HepG2 (cell line): ENCODE results near the gene CELSR2. TPM values are rescaled to one million over a fixed set of nuclear protein-coding genes. Genes with fewer than 3 reads are reported as not detected.

Experiments
- ARID2 ChIP-seq: sonication (generic); formaldehyde crosslinking; IDR thresholded peaks from 2 replicates; pipeline ENCODE4 v1.8.1; 2022; ENCODE audit warnings: mild to moderate bottlenecking, missing genetic modification reagents, borderline replicate concordance
- CBFB ChIP-seq: sonication (generic); formaldehyde crosslinking; IDR thresholded peaks from 2 replicates; pipeline ENCODE4 v1.4.0; 2020; ENCODE audit warnings: missing genetic modification reagents
- GATAD2A ChIP-seq: IDR thresholded peaks from 2 replicates; pipeline ENCODE4 v1.6.1; 2016
- ISL2 ChIP-seq: sonication (generic); formaldehyde crosslinking; IDR thresholded peaks from 2 replicates; pipeline ENCODE4 v1.5.0; 2020; ENCODE audit warnings: missing genetic modification reagents
- NCOA2 ChIP-seq: sonication (generic); formaldehyde crosslinking; IDR thresholded peaks from 2 replicates; pipeline ENCODE4 v1.8.0; 2022; ENCODE audit warnings: inconsistent platforms
- NCOA5 ChIP-seq: sonication (generic); formaldehyde crosslinking; IDR thresholded peaks from 2 replicates; pipeline ENCODE4 v1.4.0; 2020; ENCODE audit warnings: missing genetic modification reagents
- PCBP1 ChIP-seq: fragments of 200-400 bp; formaldehyde crosslinking; IDR thresholded peaks from 2 replicates; pipeline ENCODE4 v1.6.1; 2017; ENCODE audit warnings: mild to moderate bottlenecking, low read depth, low read length, borderline replicate concordance
- YEATS4 ChIP-seq: sonication (generic); formaldehyde crosslinking; IDR thresholded peaks from 2 replicates; pipeline ENCODE4 v1.4.0; 2020; ENCODE audit warnings: missing genetic modification reagents, borderline replicate concordance
- ZNF749 ChIP-seq: sonication (generic); formaldehyde crosslinking; IDR thresholded peaks from 2 replicates; pipeline ENCODE4 v1.8.0; 2022; ENCODE audit warnings: mild to moderate bottlenecking, missing genetic modification reagents, moderate library complexity, borderline replicate concordance
- ZSCAN12 ChIP-seq: sonication (generic); formaldehyde crosslinking; IDR thresholded peaks from 2 replicates; pipeline ENCODE4 v1.9.0; 2021; ENCODE audit warnings: mild to moderate bottlenecking, missing genetic modification reagents
- polyA plus RNA-seq, 8 experiments: library from polyadenylated mRNA; depleted of rRNA in 3 of 8; stranded (reverse) in 7 of 8; unstranded in 1 of 8; fragments of >200 nt; fragmentation: Illumina TruSeq in 4 of 8; extraction: Trizol in 4 of 8; gene quantifications; 2 replicates each; pipeline versions ENCODE4 v1.2.1 to v1.2.3, GENCODE V29; 2011 to 2016; ENCODE audit warnings: low read depth in 4 of 8, missing spikeins in 1 of 8, mixed read lengths in 1 of 8; ENCODE audit not compliant: insufficient read depth in 1 of 8
- total RNA-seq, 5 experiments: library from RNA; depleted of rRNA; stranded (reverse); fragments of >200 nt; fragmentation: Illumina TruSeq; extraction: Trizol; gene quantifications; 2 replicates each; pipeline ENCODE4 v1.2.3, GENCODE V29; 2016; ENCODE audit warnings: low read depth in 1 of 5
- TF ChIP-seq, protein P1 (sequence below): sonication (generic); formaldehyde crosslinking; IDR thresholded peaks from 2 replicates; pipeline ENCODE4 v1.8.0; 2022; ENCODE audit warnings: missing genetic modification reagents, mild to moderate bottlenecking, borderline replicate concordance
- TF ChIP-seq, protein P2 (sequence below): sonication (generic); formaldehyde crosslinking; IDR thresholded peaks from 2 replicates; pipeline ENCODE4 v1.4.0; 2020; ENCODE audit warnings: mild to moderate bottlenecking, low read depth, missing genetic modification reagents
- TF ChIP-seq, protein P3 (sequence below): IDR thresholded peaks from 2 replicates; pipeline ENCODE4 v1.6.1; 2018; ENCODE audit warnings: missing genetic modification reagents
- TF ChIP-seq, protein P4 (sequence below): sonication (generic); formaldehyde crosslinking; IDR thresholded peaks from 2 replicates; pipeline ENCODE4 v1.8.0; 2022; ENCODE audit warnings: mild to moderate bottlenecking, missing genetic modification reagents, borderline replicate concordance
- TF ChIP-seq, protein P5 (sequence below): sonication (generic); formaldehyde crosslinking; IDR thresholded peaks from 2 replicates; pipeline ENCODE4 v1.5.0; 2020; ENCODE audit warnings: missing genetic modification reagents
- TF ChIP-seq, protein P6 (sequence below): sonication (generic); formaldehyde crosslinking; IDR thresholded peaks from 2 replicates; pipeline ENCODE4 v1.8.0; 2022; ENCODE audit warnings: mild to moderate bottlenecking, missing genetic modification reagents, moderate library complexity
- TF ChIP-seq, protein P7 (sequence below): sonication (generic); formaldehyde crosslinking; IDR thresholded peaks from 2 replicates; pipeline ENCODE4 v1.4.0; 2020; ENCODE audit warnings: missing genetic modification reagents, mild to moderate bottlenecking, borderline replicate concordance
- TF ChIP-seq, protein P8 (sequence below): sonication (generic); formaldehyde crosslinking; IDR thresholded peaks from 2 replicates; pipeline ENCODE4 v1.8.0; 2023; ENCODE audit warnings: mild to moderate bottlenecking, missing genetic modification reagents

The CELSR2 gene
- total and polyA plus RNA-seq, 2 of the 13 experiments (the other 11 are each of a cell fraction or from before 2014, with no cell fraction given): 4.0 to 6.6 TPM

DNA sequence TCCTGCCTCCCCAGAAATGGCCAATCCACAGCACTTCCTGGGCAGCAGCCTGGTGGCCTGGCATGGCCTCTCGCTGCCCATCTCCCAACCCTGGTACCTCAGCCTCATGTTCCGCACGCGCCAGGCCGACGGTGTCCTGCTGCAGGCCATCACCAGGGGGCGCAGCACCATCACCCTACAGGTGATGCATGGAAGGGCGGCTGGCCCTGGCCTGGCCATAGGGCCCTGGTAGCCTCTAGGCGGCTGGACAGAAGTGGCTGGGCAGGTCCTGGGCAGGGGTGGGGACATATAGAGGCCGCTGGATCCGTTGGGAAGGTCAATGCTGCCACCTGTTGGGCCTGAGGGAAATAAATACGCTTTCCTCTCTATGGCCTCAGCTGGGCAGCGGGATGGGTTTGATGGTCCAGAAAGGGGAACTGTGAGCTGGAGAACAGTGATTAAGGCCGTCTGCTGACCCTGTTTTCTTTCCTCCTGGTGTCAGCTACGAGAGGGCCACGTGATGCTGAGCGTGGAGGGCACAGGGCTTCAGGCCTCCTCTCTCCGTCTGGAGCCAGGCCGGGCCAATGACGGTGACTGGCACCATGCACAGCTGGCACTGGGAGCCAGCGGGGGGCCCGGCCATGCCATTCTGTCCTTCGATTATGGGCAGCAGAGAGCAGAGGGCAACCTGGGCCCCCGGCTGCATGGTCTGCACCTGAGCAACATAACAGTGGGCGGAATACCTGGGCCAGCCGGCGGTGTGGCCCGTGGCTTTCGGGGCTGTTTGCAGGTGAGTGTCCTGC lies 14.4 kb downstream of the CELSR2 start (continued):
- TF ChIP-seq ZSCAN12 (CRISPR knock-in tag): no peak
- TF ChIP-seq ZNF749 (CRISPR knock-in tag): no peak
- TF ChIP-seq PCBP1: 0 out of 2 replicates have a peak, but pooled peaks have one; percentile 56
- TF ChIP-seq, protein P1, sequence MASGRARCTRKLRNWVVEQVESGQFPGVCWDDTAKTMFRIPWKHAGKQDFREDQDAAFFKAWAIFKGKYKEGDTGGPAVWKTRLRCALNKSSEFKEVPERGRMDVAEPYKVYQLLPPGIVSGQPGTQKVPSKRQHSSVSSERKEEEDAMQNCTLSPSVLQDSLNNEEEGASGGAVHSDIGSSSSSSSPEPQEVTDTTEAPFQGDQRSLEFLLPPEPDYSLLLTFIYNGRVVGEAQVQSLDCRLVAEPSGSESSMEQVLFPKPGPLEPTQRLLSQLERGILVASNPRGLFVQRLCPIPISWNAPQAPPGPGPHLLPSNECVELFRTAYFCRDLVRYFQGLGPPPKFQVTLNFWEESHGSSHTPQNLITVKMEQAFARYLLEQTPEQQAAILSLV (CRISPR knock-in tag): peak; percentile 91
- TF ChIP-seq GATAD2A: peak; percentile 91
- peak; percentile 51; the same call in 1 of the 2 replicates for TF ChIP-seq YEATS4 (CRISPR knock-in tag)
- TF ChIP-seq, protein P2, sequence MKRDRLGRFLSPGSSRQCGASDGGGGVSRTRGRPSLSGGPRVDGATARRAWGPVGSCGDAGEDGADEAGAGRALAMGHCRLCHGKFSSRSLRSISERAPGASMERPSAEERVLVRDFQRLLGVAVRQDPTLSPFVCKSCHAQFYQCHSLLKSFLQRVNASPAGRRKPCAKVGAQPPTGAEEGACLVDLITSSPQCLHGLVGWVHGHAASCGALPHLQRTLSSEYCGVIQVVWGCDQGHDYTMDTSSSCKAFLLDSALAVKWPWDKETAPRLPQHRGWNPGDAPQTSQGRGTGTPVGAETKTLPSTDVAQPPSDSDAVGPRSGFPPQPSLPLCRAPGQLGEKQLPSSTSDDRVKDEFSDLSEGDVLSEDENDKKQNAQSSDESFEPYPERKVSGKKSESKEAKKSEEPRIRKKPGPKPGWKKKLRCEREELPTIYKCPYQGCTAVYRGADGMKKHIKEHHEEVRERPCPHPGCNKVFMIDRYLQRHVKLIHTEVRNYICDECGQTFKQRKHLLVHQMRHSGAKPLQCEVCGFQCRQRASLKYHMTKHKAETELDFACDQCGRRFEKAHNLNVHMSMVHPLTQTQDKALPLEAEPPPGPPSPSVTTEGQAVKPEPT (CRISPR knock-in tag): peak; percentile 89
- TF ChIP-seq, protein P3, sequence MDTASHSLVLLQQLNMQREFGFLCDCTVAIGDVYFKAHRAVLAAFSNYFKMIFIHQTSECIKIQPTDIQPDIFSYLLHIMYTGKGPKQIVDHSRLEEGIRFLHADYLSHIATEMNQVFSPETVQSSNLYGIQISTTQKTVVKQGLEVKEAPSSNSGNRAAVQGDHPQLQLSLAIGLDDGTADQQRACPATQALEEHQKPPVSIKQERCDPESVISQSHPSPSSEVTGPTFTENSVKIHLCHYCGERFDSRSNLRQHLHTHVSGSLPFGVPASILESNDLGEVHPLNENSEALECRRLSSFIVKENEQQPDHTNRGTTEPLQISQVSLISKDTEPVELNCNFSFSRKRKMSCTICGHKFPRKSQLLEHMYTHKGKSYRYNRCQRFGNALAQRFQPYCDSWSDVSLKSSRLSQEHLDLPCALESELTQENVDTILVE (CRISPR knock-in tag): peak; percentile 70; the same call in 1 of the 2 replicates
- TF ChIP-seq NCOA5 (CRISPR knock-in tag): no peak
- TF ChIP-seq, protein P4, sequence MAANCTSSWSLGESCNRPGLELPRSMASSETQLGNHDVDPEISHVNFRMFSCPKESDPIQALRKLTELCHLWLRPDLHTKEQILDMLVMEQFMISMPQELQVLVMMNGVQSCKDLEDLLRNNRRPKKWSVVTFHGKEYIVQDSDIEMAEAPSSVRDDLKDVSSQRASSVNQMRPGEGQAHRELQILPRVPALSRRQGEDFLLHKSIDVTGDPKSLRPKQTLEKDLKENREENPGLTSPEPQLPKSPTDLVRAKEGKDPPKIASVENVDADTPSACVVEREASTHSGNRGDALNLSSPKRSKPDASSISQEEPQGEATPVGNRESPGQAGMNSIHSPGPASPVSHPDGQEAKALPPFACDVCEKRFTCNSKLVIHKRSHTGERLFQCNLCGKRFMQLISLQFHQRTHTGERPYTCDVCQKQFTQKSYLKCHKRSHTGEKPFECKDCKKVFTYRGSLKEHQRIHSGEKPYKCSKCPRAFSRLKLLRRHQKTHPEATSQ (CRISPR knock-in tag): peak; percentile 56; the same call in 1 of the 2 replicates
- TF ChIP-seq CBFB: peak; percentile 80
- no peak for TF ChIP-seq NCOA2
- no peak for TF ChIP-seq ARID2 (CRISPR knock-in tag)
- TF ChIP-seq, protein P5, sequence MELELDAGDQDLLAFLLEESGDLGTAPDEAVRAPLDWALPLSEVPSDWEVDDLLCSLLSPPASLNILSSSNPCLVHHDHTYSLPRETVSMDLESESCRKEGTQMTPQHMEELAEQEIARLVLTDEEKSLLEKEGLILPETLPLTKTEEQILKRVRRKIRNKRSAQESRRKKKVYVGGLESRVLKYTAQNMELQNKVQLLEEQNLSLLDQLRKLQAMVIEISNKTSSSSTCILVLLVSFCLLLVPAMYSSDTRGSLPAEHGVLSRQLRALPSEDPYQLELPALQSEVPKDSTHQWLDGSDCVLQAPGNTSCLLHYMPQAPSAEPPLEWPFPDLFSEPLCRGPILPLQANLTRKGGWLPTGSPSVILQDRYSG (CRISPR knock-in tag): no peak
- TF ChIP-seq, protein P6, sequence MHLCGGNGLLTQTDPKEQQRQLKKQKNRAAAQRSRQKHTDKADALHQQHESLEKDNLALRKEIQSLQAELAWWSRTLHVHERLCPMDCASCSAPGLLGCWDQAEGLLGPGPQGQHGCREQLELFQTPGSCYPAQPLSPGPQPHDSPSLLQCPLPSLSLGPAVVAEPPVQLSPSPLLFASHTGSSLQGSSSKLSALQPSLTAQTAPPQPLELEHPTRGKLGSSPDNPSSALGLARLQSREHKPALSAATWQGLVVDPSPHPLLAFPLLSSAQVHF (CRISPR knock-in tag): no peak
- peak; percentile 48; the same call in 1 of the 2 replicates for TF ChIP-seq ISL2
- TF ChIP-seq, protein P7, sequence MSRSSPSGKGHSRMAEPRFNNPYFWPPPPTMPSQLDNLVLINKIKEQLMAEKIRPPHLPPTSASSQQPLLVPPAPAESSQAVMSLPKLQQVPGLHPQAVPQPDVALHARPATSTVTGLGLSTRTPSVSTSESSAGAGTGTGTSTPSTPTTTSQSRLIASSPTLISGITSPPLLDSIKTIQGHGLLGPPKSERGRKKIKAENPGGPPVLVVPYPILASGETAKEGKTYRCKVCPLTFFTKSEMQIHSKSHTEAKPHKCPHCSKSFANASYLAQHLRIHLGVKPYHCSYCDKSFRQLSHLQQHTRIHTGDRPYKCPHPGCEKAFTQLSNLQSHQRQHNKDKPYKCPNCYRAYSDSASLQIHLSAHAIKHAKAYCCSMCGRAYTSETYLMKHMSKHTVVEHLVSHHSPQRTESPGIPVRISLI (CRISPR knock-in tag): peak; percentile 76; the same call in 1 of the 2 replicates
- TF ChIP-seq, protein P8, sequence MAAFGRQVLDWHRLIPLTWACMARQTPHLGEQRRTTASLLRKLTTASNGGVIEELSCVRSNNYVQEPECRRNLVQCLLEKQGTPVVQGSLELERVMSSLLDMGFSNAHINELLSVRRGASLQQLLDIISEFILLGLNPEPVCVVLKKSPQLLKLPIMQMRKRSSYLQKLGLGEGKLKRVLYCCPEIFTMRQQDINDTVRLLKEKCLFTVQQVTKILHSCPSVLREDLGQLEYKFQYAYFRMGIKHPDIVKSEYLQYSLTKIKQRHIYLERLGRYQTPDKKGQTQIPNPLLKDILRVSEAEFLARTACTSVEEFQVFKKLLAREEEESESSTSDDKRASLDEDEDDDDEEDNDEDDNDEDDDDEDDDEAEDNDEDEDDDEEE: peak; percentile 50; the same call in 1 of the 2 replicates
